Lung (tissue), 12 donors: ENCODE data around the gene CFAP74. TPM values are rescaled to one million over a fixed set of nuclear protein-coding genes. Genes with fewer than 3 reads are reported as not detected.

ENCODE experiments used
- ATAC-seq: fragments of 200-7000 bp; cut with Tn5 transposase; one replicate; pipeline ENCODE4 v1.9.1; 2020; ENCODE audit warnings: moderate number of reproducible peaks; ENCODE audit not compliant: insufficient read depth, low FRiP score
- DNase-seq, 3 donors: peaks; one replicate each; pipeline ENCODE4 v3.0.0-alpha.2; 2013 to 2017
- H3K27ac ChIP-seq, 2 donors: one replicate each; pipeline ENCODE4 v1.5.1; 2013; ENCODE audit warnings: mild to moderate bottlenecking in 2 of 2, moderate library complexity in 2 of 2, control low read depth in 1 of 2, inconsistent platforms in 1 of 2, low read depth in 1 of 2, low read length in 1 of 2
- H3K27me3 ChIP-seq, 3 donors: one replicate each; pipeline ENCODE4 v1.5.1; 2013; ENCODE audit warnings: low read length in 2 of 3; ENCODE audit not compliant: control insufficient read depth in 3 of 3, insufficient read depth in 3 of 3
- H3K36me3 ChIP-seq, 4 donors: one replicate each; pipeline ENCODE4 v1.5.1; 2013; ENCODE audit warnings: low read length in 4 of 4, mild to moderate bottlenecking in 1 of 4, moderate library complexity in 1 of 4; ENCODE audit not compliant: control insufficient read depth in 4 of 4, insufficient read depth in 4 of 4
- H3K4me1 ChIP-seq, 5 donors: one replicate each; pipeline ENCODE4 v1.5.1; 2013; ENCODE audit warnings: low read length in 5 of 5, mild to moderate bottlenecking in 2 of 5, moderate library complexity in 1 of 5; ENCODE audit not compliant: control insufficient read depth in 5 of 5, insufficient read depth in 5 of 5
- H3K4me3 ChIP-seq: one replicate; pipeline ENCODE4 v1.5.1; 2013; ENCODE audit warnings: mild to moderate bottlenecking, control low read depth, moderate library complexity
- H3K9ac ChIP-seq, 2 donors: one replicate each; pipeline ENCODE4 v1.5.1; 2013; ENCODE audit warnings: low read length in 2 of 2, control low read depth in 1 of 2; ENCODE audit not compliant: insufficient read depth in 1 of 2
- H3K9me3 ChIP-seq, 4 donors: one replicate each; pipeline ENCODE4 v1.5.1; 2013; ENCODE audit warnings: low read length in 3 of 4, mild to moderate bottlenecking in 1 of 4, moderate library complexity in 1 of 4; ENCODE audit not compliant: control insufficient read depth in 4 of 4, insufficient read depth in 3 of 4
- WGBS, 2 donors: extraction: QIAGEN DNeasy Blood & Tissue Kit; methylation state at CpG; one replicate each; pipeline ENCODE4 v1.1.7; 2013; 5-methylcytosine and 5-hydroxymethylcytosine counted together
- polyA plus RNA-seq, 2 donors: library from polyadenylated mRNA; stranded (reverse); fragments of 200-250 nt; gene quantifications; one replicate each; pipeline ENCODE4 v1.2.1, GENCODE V29; 2013
- total RNA-seq, 2 donors: library from RNA; depleted of rRNA in 1 of 2; stranded (reverse); fragments of >200 nt in 1 of 2; gene quantifications; one replicate each; pipeline ENCODE4 v1.2.1, GENCODE V29; 2014 to 2021
- TF ChIP-seq, protein P1 (sequence below): IDR thresholded peaks from 2 replicates; pipeline ENCODE4 v1.5.1; 2012; ENCODE audit warnings: mild to moderate bottlenecking; ENCODE audit errors: control extremely low read depth, extremely low read depth
- donor health status: control.
- donor health status: control.
- donor health status: Bipolar disorder and iron deficiency.
- donor health status: healthy.
- donor health status: DM: yes; HTN: yes; CAD: no.

CFAP74 gene
- total and polyA plus RNA-seq, 4 donors: 3.1 to 20.8 (median 5.3) TPM

DNA sequence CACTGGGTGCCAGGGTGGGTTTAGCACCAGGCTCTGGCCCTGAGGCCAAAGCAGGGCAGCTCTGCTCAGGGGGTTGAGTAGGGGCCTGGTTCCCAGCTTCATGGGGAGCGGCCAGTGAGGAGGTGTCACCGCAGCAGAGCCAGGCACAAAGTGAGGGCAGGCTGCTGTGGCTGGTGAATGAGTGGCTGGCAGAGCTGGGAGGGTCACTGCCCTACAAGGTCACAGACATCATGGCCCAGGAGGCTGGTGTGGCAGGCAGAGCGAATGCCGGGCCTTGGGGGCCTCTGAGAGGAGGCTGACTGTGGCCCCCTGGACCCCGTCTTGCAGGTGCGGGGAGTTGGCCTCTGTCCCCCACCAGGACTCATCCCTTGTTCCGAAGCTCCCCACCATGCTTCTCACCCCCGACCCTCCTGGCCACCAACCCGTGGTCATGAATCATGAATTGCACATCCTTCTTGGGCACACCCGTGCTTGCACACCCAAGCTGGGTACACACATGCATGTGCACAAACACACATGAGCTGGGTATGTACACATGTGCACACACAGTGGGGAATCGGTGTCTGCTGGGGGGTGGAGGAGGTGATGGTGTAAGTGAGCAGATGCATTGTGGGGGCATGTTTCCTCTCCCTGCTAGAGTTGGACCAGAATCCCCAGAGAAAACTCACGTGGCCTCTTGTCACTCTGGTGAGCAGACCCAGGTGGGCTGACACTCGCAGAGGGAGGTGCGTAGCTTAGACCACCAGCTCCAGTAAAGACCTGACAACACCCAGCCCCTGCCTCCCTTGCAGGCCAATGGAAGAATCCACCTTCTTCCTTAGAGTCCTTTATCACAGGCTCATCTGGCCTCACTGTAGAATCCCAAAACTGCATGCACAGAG is 107.9 kb downstream of the CFAP74 start:
- no peak for DNase-seq
- TF ChIP-seq, protein P1, sequence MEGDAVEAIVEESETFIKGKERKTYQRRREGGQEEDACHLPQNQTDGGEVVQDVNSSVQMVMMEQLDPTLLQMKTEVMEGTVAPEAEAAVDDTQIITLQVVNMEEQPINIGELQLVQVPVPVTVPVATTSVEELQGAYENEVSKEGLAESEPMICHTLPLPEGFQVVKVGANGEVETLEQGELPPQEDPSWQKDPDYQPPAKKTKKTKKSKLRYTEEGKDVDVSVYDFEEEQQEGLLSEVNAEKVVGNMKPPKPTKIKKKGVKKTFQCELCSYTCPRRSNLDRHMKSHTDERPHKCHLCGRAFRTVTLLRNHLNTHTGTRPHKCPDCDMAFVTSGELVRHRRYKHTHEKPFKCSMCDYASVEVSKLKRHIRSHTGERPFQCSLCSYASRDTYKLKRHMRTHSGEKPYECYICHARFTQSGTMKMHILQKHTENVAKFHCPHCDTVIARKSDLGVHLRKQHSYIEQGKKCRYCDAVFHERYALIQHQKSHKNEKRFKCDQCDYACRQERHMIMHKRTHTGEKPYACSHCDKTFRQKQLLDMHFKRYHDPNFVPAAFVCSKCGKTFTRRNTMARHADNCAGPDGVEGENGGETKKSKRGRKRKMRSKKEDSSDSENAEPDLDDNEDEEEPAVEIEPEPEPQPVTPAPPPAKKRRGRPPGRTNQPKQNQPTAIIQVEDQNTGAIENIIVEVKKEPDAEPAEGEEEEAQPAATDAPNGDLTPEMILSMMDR: no peak
- ATAC-seq: no peak
- Histone ChIP-seq H3K9me3 (no peaks in the 10 kb centered on the region), H3K4me3 (no peak overlapping the region), H3K27ac (no peak overlapping the region), H3K4me1 (peaks cover 0 to 21% (median 5%) of the 10 kb centered on the region in 5 donors), H3K27me3 (peaks cover 0 to 2% (median 0%) of the 10 kb centered on the region in 3 donors), H3K9ac (no peak overlapping the region), H3K36me3 (no peaks in the 10 kb centered on the region)
- 68 to 80% methylated on average over 14 of the region's 14 CpGs for whole genome bisulfite sequencing, 2 donors

DNA sequence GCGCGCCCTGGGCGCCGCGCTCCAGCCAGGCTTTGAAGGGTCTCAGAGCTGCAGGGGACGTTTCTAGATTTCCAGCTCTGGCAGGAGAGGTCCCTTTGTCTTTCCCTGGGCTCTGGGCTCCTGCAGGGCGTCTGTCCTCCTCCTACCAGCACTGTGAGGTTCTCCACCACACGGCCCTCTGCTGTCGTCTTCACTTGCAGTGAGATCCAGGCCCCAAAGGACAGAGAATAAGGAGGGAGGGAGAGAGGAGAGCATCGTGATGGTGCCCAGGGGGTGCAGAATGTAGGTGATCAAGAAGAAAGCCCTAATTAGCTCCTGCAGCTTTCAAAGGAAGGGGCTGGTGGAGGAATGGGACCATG is 108.5 kb downstream of the CFAP74 start:
- H3K9me3 ChIP-seq: no peaks in the 10 kb centered on the region
- ATAC-seq: no peak
- DNase-seq: no peak
- H3K36me3 ChIP-seq: no peaks in the 10 kb centered on the region
- TF ChIP-seq, protein P1: no peak
- no peak overlapping the region for H3K27ac ChIP-seq
- no peak overlapping the region for H3K4me3 ChIP-seq
- H3K27me3 ChIP-seq: peaks cover 0 to 2% (median 0%) of the 10 kb centered on the region in 3 donors
- 53 to 66% methylated on average over 10 of the region's 10 CpGs for WGBS, 2 donors
- H3K4me1 ChIP-seq: peaks cover 0 to 21% (median 5%) of the 10 kb centered on the region in 5 donors
- H3K9ac ChIP-seq: no peak overlapping the region

DNA sequence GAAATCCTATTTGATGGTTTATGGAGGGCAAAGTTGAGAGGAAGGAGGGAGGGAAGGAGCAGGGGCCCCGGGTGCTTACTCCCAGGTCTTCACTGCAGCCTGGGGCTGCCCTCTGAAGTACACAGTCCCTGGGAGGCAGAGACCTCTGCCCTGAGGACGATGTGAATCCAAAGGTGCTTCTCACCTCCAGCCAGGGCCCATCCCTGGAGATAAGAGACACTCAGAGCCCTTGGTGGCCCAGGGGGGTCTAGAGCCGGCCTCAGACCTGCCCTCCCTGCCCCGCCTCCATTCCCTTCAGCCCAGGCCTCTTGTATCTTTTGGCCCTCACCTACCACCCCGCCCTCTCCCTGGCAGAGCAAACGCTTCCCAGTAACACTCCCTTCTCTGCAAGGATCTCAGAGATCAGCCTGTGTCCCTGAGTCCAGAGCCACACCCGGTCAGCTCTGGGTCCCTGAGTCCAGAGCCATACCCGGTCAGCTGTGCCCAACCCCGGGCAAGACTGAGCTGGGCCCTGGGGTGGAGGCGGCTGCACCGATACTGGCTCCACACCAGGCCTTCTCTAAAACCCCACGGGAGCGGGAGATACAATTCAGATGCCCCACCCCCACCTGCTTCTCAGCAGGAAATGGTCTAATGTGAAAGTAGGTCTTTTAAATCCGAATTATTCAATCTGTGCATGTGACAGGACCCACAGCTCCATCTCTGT is 109.1 kb downstream of the CFAP74 start:
- H3K27ac ChIP-seq: no peak overlapping the region
- no peak overlapping the region for H3K9ac ChIP-seq
- H3K4me1 ChIP-seq: peaks cover 0 to 21% (median 5%) of the 10 kb centered on the region in 5 donors
- H3K9me3 ChIP-seq: no peaks in the 10 kb centered on the region
- H3K36me3 ChIP-seq: no peaks in the 10 kb centered on the region
- TF ChIP-seq, protein P1: no peak
- no peak for ATAC-seq
- DNase-seq: no peak
- H3K27me3 ChIP-seq: peaks cover 0 to 2% (median 0%) of the 10 kb centered on the region in 3 donors
- H3K4me3 ChIP-seq: no peak overlapping the region
- 33 to 49% methylated on average over 14 of the region's 14 CpGs for WGBS, 2 donors
